Mesendoderm (in vitro differentiated cells): ENCODE measurements around the gene KRTAP1-4.
A peak's percentile ranks its signal among the peaks of the same experiment; 100 is the strongest.

ENCODE experiments used
- DNase-seq: peaks from one replicate; pipeline ENCODE4 v3.0.0; 2013
- H2AK5ac ChIP-seq: 2 replicates; pipeline ENCODE4 v1.6.1; 2013; ENCODE audit warnings: low read length, inconsistent platforms
- H2BK120ac ChIP-seq: 2 replicates; pipeline ENCODE4 v1.6.1; 2013; ENCODE audit warnings: low read depth, mild to moderate bottlenecking, low read length, moderate library complexity, mixed read lengths
- H2BK15ac ChIP-seq: replicated peaks from 2 replicates; pipeline ENCODE4 v1.6.1; 2013; ENCODE audit warnings: low read depth, mild to moderate bottlenecking, moderate library complexity
- H2BK5ac ChIP-seq: 2 replicates; pipeline ENCODE4 v1.6.1; 2013; ENCODE audit warnings: low read length, inconsistent platforms
- H3K18ac ChIP-seq: 2 replicates; pipeline ENCODE4 v1.6.1; 2013; ENCODE audit warnings: mild to moderate bottlenecking, low read length, mixed read lengths
- H3K23ac ChIP-seq: one replicate; pipeline ENCODE4 v1.6.1; 2013; ENCODE audit warnings: low read length
- H3K27ac ChIP-seq: 2 replicates; pipeline ENCODE4 v1.5.1; 2013; ENCODE audit warnings: low read depth, mild to moderate bottlenecking, inconsistent platforms, low read length, moderate library complexity
- H3K27me3 ChIP-seq: 2 replicates; pipeline ENCODE4 v1.6.1; 2013; ENCODE audit warnings: low read length, control low read depth, mild to moderate bottlenecking, inconsistent platforms; ENCODE audit not compliant: insufficient read depth, poor library complexity
- H3K36me3 ChIP-seq: 2 replicates; pipeline ENCODE4 v1.6.1; 2013; ENCODE audit warnings: low read length, inconsistent platforms; ENCODE audit not compliant: control insufficient read depth, insufficient read depth
- H3K4ac ChIP-seq: one replicate; pipeline ENCODE4 v1.6.1; 2013; ENCODE audit warnings: low read depth, mild to moderate bottlenecking, low read length, moderate library complexity
- H3K4me1 ChIP-seq: 2 replicates; pipeline ENCODE4 v1.6.1; 2013; ENCODE audit warnings: low read depth, low read length, inconsistent platforms; ENCODE audit not compliant: control insufficient read depth
- H3K4me2 ChIP-seq: 2 replicates; pipeline ENCODE4 v1.6.1; 2013; ENCODE audit warnings: low read length
- H3K4me3 ChIP-seq: 2 replicates; pipeline ENCODE4 v1.5.1; 2013; ENCODE audit warnings: mild to moderate bottlenecking, low read length
- H3K56ac ChIP-seq: one replicate; pipeline ENCODE4 v1.6.1; 2013; ENCODE audit warnings: low read length
- H3K79me1 ChIP-seq: 2 replicates; pipeline ENCODE4 v1.6.1; 2013; ENCODE audit warnings: low read length, inconsistent platforms
- H3K79me2 ChIP-seq: 2 replicates; pipeline ENCODE4 v1.6.1; 2013; ENCODE audit warnings: mild to moderate bottlenecking, low read length; ENCODE audit not compliant: control insufficient read depth, insufficient read depth
- H3K9ac ChIP-seq: 2 replicates; pipeline ENCODE4 v1.6.1; 2013; ENCODE audit warnings: low read length, inconsistent platforms
- H4K5ac ChIP-seq: one replicate; pipeline ENCODE4 v1.6.1; 2013; ENCODE audit warnings: low read length
- H4K8ac ChIP-seq: one replicate; pipeline ENCODE4 v1.6.1; 2013; ENCODE audit warnings: low read depth, mild to moderate bottlenecking, control low read depth, low read length, moderate library complexity
- WGBS: extraction: QIAGEN DNeasy Blood & Tissue Kit; methylation state at CpG from one replicate; pipeline ENCODE4 v1.1.7; 2013; ENCODE audit warnings: low lambda C conversion rate, missing lambda C conversion rate; ENCODE audit not compliant: insufficient coverage; ENCODE audit errors: extremely low coverage; 5-methylcytosine and 5-hydroxymethylcytosine counted together

Gene KRTAP1-4

GRCh38 chr17:41013606-41014005, 16.4 kb downstream of the KRTAP1-4 start:
- H3K18ac ChIP-seq, result no peak overlapping the region
- H4K5ac ChIP-seq, result no peak overlapping the region
- no peaks in the 10 kb centered on the region for H3K79me1 ChIP-seq
- DNase-seq, result peak; percentile 31
- no peak overlapping the region for H3K4ac ChIP-seq
- no peak overlapping the region for H2BK120ac ChIP-seq
- no peak overlapping the region for H3K9ac ChIP-seq
- H3K4me1 ChIP-seq, result no peaks in the 10 kb centered on the region
- H4K8ac ChIP-seq, result no peak overlapping the region
- no peak overlapping the region for H3K56ac ChIP-seq
- no peak overlapping the region for H2BK5ac ChIP-seq
- no peak overlapping the region for H3K4me3 ChIP-seq
- H3K79me2 ChIP-seq, result no peaks in the 10 kb centered on the region
- H3K23ac ChIP-seq, result no peak overlapping the region
- no peak overlapping the region for H3K4me2 ChIP-seq
- WGBS, result no CpG with 5 or more reads among the region's 1 CpG
- H2AK5ac ChIP-seq, result no peak overlapping the region
- H3K36me3 ChIP-seq, result no peaks in the 10 kb centered on the region
- H3K27ac ChIP-seq, result no peak overlapping the region
- H3K27me3 ChIP-seq, result no peaks in the 10 kb centered on the region
- no peak overlapping the region for H2BK15ac ChIP-seq

GRCh38 chr17:41013181-41013580, 16.8 kb downstream of the KRTAP1-4 start:
- Histone ChIP-seq H2BK5ac (no peak overlapping the region), H3K4ac (no peak overlapping the region), H3K9ac (no peak overlapping the region), H2AK5ac (no peak overlapping the region), H3K79me1 (no peaks in the 10 kb centered on the region), H3K23ac (no peak overlapping the region), H3K27me3 (no peaks in the 10 kb centered on the region), H3K18ac (no peak overlapping the region), H3K56ac (no peak overlapping the region), H2BK15ac (no peak overlapping the region), H3K79me2 (no peaks in the 10 kb centered on the region), H3K36me3 (no peaks in the 10 kb centered on the region), H2BK120ac (no peak overlapping the region), H4K5ac (no peak overlapping the region), H3K27ac (no peak overlapping the region), H3K4me2 (no peak overlapping the region), H4K8ac (no peak overlapping the region), H3K4me1 (no peaks in the 10 kb centered on the region), H3K4me3 (no peak overlapping the region)
- no CpG with 5 or more reads among the region's 3 CpGs for WGBS
- peak; percentile 7 for DNase-seq

GRCh38 chr17:41012326-41013120, 17.5 kb downstream of the KRTAP1-4 start:
- WGBS, result no CpG with 5 or more reads among the region's 6 CpGs
- H3K4me1 ChIP-seq, result no peaks in the 10 kb centered on the region
- H3K36me3 ChIP-seq, result no peaks in the 10 kb centered on the region
- no peak overlapping the region for H3K23ac ChIP-seq
- no peak overlapping the region for H3K56ac ChIP-seq
- no peak overlapping the region for H4K5ac ChIP-seq
- H2AK5ac ChIP-seq, result no peak overlapping the region
- no peak overlapping the region for H3K4me3 ChIP-seq
- no peak overlapping the region for H3K4ac ChIP-seq
- no peaks in the 10 kb centered on the region for H3K79me1 ChIP-seq
- no peak overlapping the region for H3K4me2 ChIP-seq
- H3K27ac ChIP-seq, result no peak overlapping the region
- no peak overlapping the region for H3K9ac ChIP-seq
- no peak for DNase-seq
- no peak overlapping the region for H3K18ac ChIP-seq
- no peak overlapping the region for H2BK5ac ChIP-seq
- no peak overlapping the region for H2BK15ac ChIP-seq
- no peak overlapping the region for H2BK120ac ChIP-seq
- no peak overlapping the region for H4K8ac ChIP-seq
- H3K79me2 ChIP-seq, result no peaks in the 10 kb centered on the region
- no peaks in the 10 kb centered on the region for H3K27me3 ChIP-seq

- Histone ChIP-seq H3K23ac (no peak overlapping the region), H3K9ac (no peak overlapping the region), H3K79me2 (no peaks in the 10 kb centered on the region), H2BK120ac (no peak overlapping the region), H3K4me1 (no peaks in the 10 kb centered on the region), H3K27me3 (no peaks in the 10 kb centered on the region), H3K79me1 (no peaks in the 10 kb centered on the region), H3K18ac (no peak overlapping the region), H2BK15ac (no peak overlapping the region), H4K8ac (no peak overlapping the region), H3K4ac (no peak overlapping the region), H3K4me2 (no peak overlapping the region), H3K56ac (no peak overlapping the region), H2AK5ac (no peak overlapping the region), H4K5ac (no peak overlapping the region), H3K27ac (no peak overlapping the region), H3K4me3 (no peak overlapping the region), H3K36me3 (no peaks in the 10 kb centered on the region), H2BK5ac (no peak overlapping the region)
- no peak for DNase-seq
These were observed 19.6 kb downstream of the KRTAP1-4 start for GRCh38 chr17:41010441-41010840.

- H2BK120ac ChIP-seq, result no peak overlapping the region
- no peaks in the 10 kb centered on the region for H3K36me3 ChIP-seq
- no peaks in the 10 kb centered on the region for H3K79me1 ChIP-seq
- no peak overlapping the region for H2BK5ac ChIP-seq
- DNase-seq, result no peak
- H3K27ac ChIP-seq, result no peak overlapping the region
- H2AK5ac ChIP-seq, result no peak overlapping the region
- H2BK15ac ChIP-seq, result no peak overlapping the region
- no peak overlapping the region for H4K8ac ChIP-seq
- H3K56ac ChIP-seq, result no peak overlapping the region
- H3K9ac ChIP-seq, result no peak overlapping the region
- no peak overlapping the region for H4K5ac ChIP-seq
- H3K23ac ChIP-seq, result no peak overlapping the region
- no peaks in the 10 kb centered on the region for H3K4me1 ChIP-seq
- H3K4me2 ChIP-seq, result no peak overlapping the region
- no peak overlapping the region for H3K4me3 ChIP-seq
- no peak overlapping the region for H3K18ac ChIP-seq
- no peak overlapping the region for H3K4ac ChIP-seq
- no peaks in the 10 kb centered on the region for H3K27me3 ChIP-seq
- no CpG with 5 or more reads among the region's 1 CpG for WGBS
- H3K79me2 ChIP-seq, result no peaks in the 10 kb centered on the region
These were observed 20.1 kb downstream of the KRTAP1-4 start for GRCh38 chr17:41009936-41010335.

GRCh38 chr17:41009301-41009760, 20.7 kb downstream of the KRTAP1-4 start:
- H2BK15ac ChIP-seq, result no peak overlapping the region
- no peaks in the 10 kb centered on the region for H3K36me3 ChIP-seq
- no peaks in the 10 kb centered on the region for H3K4me1 ChIP-seq
- H3K4ac ChIP-seq, result no peak overlapping the region
- H2BK120ac ChIP-seq, result no peak overlapping the region
- no peak overlapping the region for H2BK5ac ChIP-seq
- no peak overlapping the region for H3K4me3 ChIP-seq
- H3K4me2 ChIP-seq, result no peak overlapping the region
- no peaks in the 10 kb centered on the region for H3K27me3 ChIP-seq
- no peak overlapping the region for H3K23ac ChIP-seq
- no peak overlapping the region for H3K18ac ChIP-seq
- no peak overlapping the region for H3K9ac ChIP-seq
- DNase-seq, result peak; percentile 67
- no CpG with 5 or more reads among the region's 4 CpGs for WGBS
- no peaks in the 10 kb centered on the region for H3K79me2 ChIP-seq
- no peak overlapping the region for H3K27ac ChIP-seq
- H3K56ac ChIP-seq, result no peak overlapping the region
- H2AK5ac ChIP-seq, result no peak overlapping the region
- no peaks in the 10 kb centered on the region for H3K79me1 ChIP-seq
- no peak overlapping the region for H4K5ac ChIP-seq
- no peak overlapping the region for H4K8ac ChIP-seq
